Osteoblast (primary cell): ENCODE results near the gene CAMK2B. TPM values are rescaled to one million over a fixed set of nuclear protein-coding genes. Genes with fewer than 3 reads are reported as not detected.
A peak's percentile ranks its signal among the peaks of the same experiment; 100 is the strongest.

Experiments
- DNase-seq: peaks from one replicate; pipeline ENCODE4 v3.0.0; 2011; ENCODE audit warnings: low spot score, mixed read lengths; ENCODE audit not compliant: insufficient read length; ENCODE audit errors: missing footprints
- H2AFZ ChIP-seq: 2 replicates; pipeline ENCODE4 v1.6.0; 2011; ENCODE audit warnings: mild to moderate bottlenecking, low read length
- H3K27ac ChIP-seq: 2 replicates; pipeline ENCODE4 v1.5.1; 2011; ENCODE audit warnings: mild to moderate bottlenecking, low read depth, low read length, moderate library complexity
- H3K27me3 ChIP-seq: 2 replicates; pipeline ENCODE4 v1.6.0; 2012; ENCODE audit warnings: mild to moderate bottlenecking, control low read depth, inconsistent platforms, low read length, moderate library complexity; ENCODE audit not compliant: insufficient read depth
- H3K36me3 ChIP-seq: 2 replicates; pipeline ENCODE4 v1.5.1; 2011; ENCODE audit warnings: mild to moderate bottlenecking, low read length, control low read depth, moderate library complexity; ENCODE audit not compliant: insufficient read depth
- H3K4me1 ChIP-seq: 2 replicates; pipeline ENCODE4 v1.5.1; 2011; ENCODE audit warnings: mild to moderate bottlenecking, low read length, control low read depth, moderate library complexity; ENCODE audit not compliant: insufficient read depth
- H3K4me2 ChIP-seq: 2 replicates; pipeline ENCODE4 v1.6.0; 2011; ENCODE audit warnings: mild to moderate bottlenecking, low read length; ENCODE audit not compliant: insufficient read depth
- H3K4me3 ChIP-seq: fragments of 200-600 bp; sonication (generic); 3 replicates; pipeline ENCODE4 v1.5.1; 2012; ENCODE audit warnings: mild to moderate bottlenecking, low read length, inconsistent platforms; ENCODE audit not compliant: insufficient read depth
- H3K79me2 ChIP-seq: 2 replicates; pipeline ENCODE4 v1.6.0; 2012; ENCODE audit warnings: mild to moderate bottlenecking, low read length, control low read depth, inconsistent platforms; ENCODE audit not compliant: insufficient read depth
- H3K9me3 ChIP-seq: 2 replicates; pipeline ENCODE4 v1.5.1; 2011; ENCODE audit warnings: low read depth, low read length, control low read depth
- H4K20me1 ChIP-seq: 2 replicates; pipeline ENCODE4 v1.6.0; 2012; ENCODE audit warnings: mild to moderate bottlenecking, low read length, control low read depth; ENCODE audit not compliant: insufficient read depth
- CTCF ChIP-seq: IDR thresholded peaks from 2 replicates; pipeline ENCODE4 v1.5.1; 2011; ENCODE audit warnings: mild to moderate bottlenecking, low read depth, low read length, moderate library complexity; ENCODE audit errors: extremely low read depth
- total RNA-seq: library from RNA; depleted of rRNA; stranded (reverse); fragments of >200 nt; gene quantifications from 2 replicates; pipeline ENCODE4 v1.2.3, GENCODE V29; 2012

Gene CAMK2B
- total RNA-seq, 1 donor: not detected

- Histone ChIP-seq H3K79me2 (no peaks in the 10 kb centered on the region), H3K27ac (no peak overlapping the region)
- TF ChIP-seq CTCF: no peak
Measured at GRCh38 chr7:44323381-44324203, 1.8 kb downstream of the CAMK2B start.

DNA sequence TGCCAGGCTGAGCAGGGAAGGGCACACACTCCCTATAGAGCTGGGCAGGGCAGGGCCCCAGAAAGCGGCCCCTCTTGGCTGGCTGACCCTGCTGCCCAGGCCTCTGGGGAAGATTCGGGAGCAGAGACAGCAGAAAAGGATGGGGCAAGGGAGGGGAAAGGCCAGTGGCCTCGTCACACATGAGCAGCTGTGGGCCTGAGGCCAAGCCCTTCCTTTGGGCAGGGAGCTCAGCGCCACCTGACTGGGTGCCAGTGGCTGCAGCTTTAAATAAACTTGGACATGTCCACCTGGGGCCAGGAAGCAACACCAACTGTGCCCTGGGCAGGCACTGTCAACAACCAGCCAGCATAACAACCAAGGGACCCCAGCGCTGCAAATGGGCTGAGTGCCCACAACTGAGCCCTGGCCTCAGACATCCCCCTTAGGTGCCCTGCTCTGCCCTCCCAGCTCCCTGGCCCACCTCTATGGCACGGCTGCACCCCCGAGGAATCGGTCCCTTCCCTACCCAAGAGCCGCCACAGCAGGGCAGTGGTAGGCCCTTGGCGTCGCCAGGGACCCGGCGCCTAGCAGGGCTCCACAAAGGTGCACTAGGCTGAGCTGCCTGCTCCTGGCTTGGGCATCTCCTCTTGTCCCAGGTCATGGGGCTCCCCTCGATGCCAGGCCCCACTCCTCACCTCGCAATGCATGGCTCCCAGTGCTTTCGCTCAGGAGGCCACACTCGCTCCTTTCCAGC is 2.6 kb downstream of the CAMK2B start:
- H3K4me1 ChIP-seq: no peaks in the 10 kb centered on the region
- H3K4me2 ChIP-seq: no peak overlapping the region
- no peaks in the 10 kb centered on the region for H3K79me2 ChIP-seq
- H3K4me3 ChIP-seq: no peak overlapping the region
- no peaks in the 10 kb centered on the region for H4K20me1 ChIP-seq
- H3K9me3 ChIP-seq: no peaks in the 10 kb centered on the region
- H3K27me3 ChIP-seq: peaks cover 35% of the 10 kb centered on the region
- DNase-seq: peak; percentile 52
- no peak overlapping the region for H3K27ac ChIP-seq
- H3K36me3 ChIP-seq: no peaks in the 10 kb centered on the region
- no peak overlapping the region for H2AFZ ChIP-seq
- no peak for TF ChIP-seq CTCF

More at GRCh38 chr7:44323381-44324203, 1.8 kb downstream of the CAMK2B start:
- H2AFZ ChIP-seq: no peak overlapping the region
- no peak overlapping the region for H3K4me3 ChIP-seq
- H3K36me3 ChIP-seq: no peaks in the 10 kb centered on the region
- no peak overlapping the region for H3K4me2 ChIP-seq
- H3K27me3 ChIP-seq: peaks cover 35% of the 10 kb centered on the region
- no peaks in the 10 kb centered on the region for H4K20me1 ChIP-seq
- no peaks in the 10 kb centered on the region for H3K4me1 ChIP-seq
- H3K9me3 ChIP-seq: no peaks in the 10 kb centered on the region
- DNase-seq: peak; percentile 69

DNA sequence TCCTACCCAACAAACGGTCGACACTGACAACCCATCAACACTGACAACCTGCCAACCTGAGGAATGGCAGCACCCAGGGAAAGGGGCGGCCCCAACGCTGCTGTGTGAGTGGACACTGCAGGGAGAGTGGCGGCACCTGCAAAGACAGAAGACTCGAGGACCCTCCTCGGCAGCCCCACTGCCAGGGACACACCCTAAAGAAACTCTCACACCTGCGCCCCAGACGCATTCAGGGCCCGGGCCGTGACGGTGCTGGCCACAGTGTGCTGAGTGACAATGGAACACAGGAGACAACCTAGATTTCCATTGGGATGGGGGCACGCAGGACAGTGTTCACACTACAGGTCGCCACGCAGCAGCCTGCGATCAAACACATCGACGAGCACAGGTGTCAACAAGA is 3.6 kb downstream of the CAMK2B start:
- peak; percentile 73 for DNase-seq
- no peaks in the 10 kb centered on the region for H3K9me3 ChIP-seq
- no peaks in the 10 kb centered on the region for H3K36me3 ChIP-seq
- H3K27me3 ChIP-seq: peaks cover 26% of the 10 kb centered on the region
- no peaks in the 10 kb centered on the region for H3K79me2 ChIP-seq
- no peak overlapping the region for H3K4me2 ChIP-seq
- TF ChIP-seq CTCF: no peak
- no peak overlapping the region for H3K4me3 ChIP-seq
- H3K4me1 ChIP-seq: no peaks in the 10 kb centered on the region
- no peak overlapping the region for H2AFZ ChIP-seq
- no peaks in the 10 kb centered on the region for H4K20me1 ChIP-seq
- no peak overlapping the region for H3K27ac ChIP-seq

DNA sequence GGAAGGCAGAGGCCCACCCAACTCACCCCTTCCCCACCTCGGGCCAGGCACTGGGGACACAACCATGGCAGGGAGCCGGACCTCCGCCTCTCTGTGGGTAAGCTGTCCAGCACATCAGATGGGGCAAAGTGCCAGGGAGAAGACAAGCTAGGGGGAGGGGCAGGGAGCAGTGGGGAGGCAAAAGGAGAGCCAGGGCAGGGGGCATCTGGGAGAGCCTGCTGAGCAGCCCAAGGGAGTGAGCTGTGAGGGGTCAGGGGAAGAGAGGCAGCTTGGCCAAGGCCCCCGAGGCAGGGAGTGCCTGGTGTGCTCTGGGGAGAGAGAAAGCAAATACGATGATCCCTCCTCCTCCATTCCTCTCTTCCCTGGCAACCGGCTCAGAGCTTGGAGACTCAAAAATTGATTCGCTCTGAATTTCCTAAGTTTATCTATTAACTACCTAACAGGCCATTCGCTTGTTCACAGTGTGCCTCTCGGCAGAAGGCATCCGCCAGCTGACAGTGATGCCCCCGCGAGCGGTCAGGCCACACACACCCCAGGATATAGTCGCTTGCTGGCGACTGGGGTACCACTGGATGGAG is 4.5 kb downstream of the CAMK2B start:
- no peaks in the 10 kb centered on the region for H3K4me1 ChIP-seq
- DNase-seq: peak; percentile 78
- no peak overlapping the region for H2AFZ ChIP-seq
- H3K27ac ChIP-seq: no peak overlapping the region
- H3K27me3 ChIP-seq: peaks cover 18% of the 10 kb centered on the region
- H3K79me2 ChIP-seq: no peaks in the 10 kb centered on the region
- no peaks in the 10 kb centered on the region for H3K36me3 ChIP-seq
- no peak for TF ChIP-seq CTCF
- H3K9me3 ChIP-seq: no peaks in the 10 kb centered on the region
- H4K20me1 ChIP-seq: no peaks in the 10 kb centered on the region
- H3K4me3 ChIP-seq: no peak overlapping the region
- H3K4me2 ChIP-seq: no peak overlapping the region
